MG63 (cell line): ENCODE measurements around the gene CDC42SE1. TPM values are rescaled to one million over a fixed set of nuclear protein-coding genes. Genes with fewer than 3 reads are reported as not detected.

Experiments
- DNase-seq: peaks from one replicate; pipeline ENCODE4 v3.0.0-alpha.2; 2020
- H3K27me3 ChIP-seq: fragments of 250-450 bp; sonication (Bioruptor Pico); 2 replicates; pipeline ENCODE4 v1.5.1; 2020; ENCODE audit warnings: mild to moderate bottlenecking, moderate library complexity
- H3K36me3 ChIP-seq: fragments of 250-450 bp; sonication (Bioruptor Pico); 2 replicates; pipeline ENCODE4 v1.5.1; 2020; ENCODE audit warnings: mild to moderate bottlenecking, moderate library complexity
- H3K4me3 ChIP-seq: fragments of 250-450 bp; sonication (Bioruptor Pico); 2 replicates; pipeline ENCODE4 v1.5.1; 2020; ENCODE audit warnings: mild to moderate bottlenecking, moderate library complexity
- H3K9me3 ChIP-seq: fragments of 250-450 bp; sonication (Bioruptor Pico); 2 replicates; pipeline ENCODE4 v1.5.1; 2020; ENCODE audit warnings: mild to moderate bottlenecking, moderate library complexity
- total RNA-seq: library from RNA; depleted of rRNA; stranded (reverse); fragments of >200 nt; shearing (Covaris generic); gene quantifications from 2 replicates; pipeline ENCODE4 v1.2.3, GENCODE V29; 2014; ENCODE audit warnings: low replicate concordance; rRNA removed

Gene CDC42SE1
- total RNA-seq, 1 experiment from 2014 or later, result 44.1 TPM

GRCh38 chr1:151001602-151002001 lies 57.8 kb downstream of the CDC42SE1 start:
- H3K4me3 ChIP-seq, result no peak overlapping the region
- no peaks in the 10 kb centered on the region for H3K36me3 ChIP-seq
- no peak for DNase-seq
- no peaks in the 10 kb centered on the region for H3K27me3 ChIP-seq
- no peaks in the 10 kb centered on the region for H3K9me3 ChIP-seq

Other genes starting within 250 kb of the CDC42SE1 start
- gene ARNT, start 183.0 kb downstream of the CDC42SE1 start, total RNA-seq, result 7.3 and 13.7 TPM in 2 replicates
- not detected in 2 replicates for gene CTXND2, start 172.5 kb downstream of the CDC42SE1 start, total RNA-seq
- 23.5 and 49.2 TPM in 2 replicates for gene SETDB1, start 133.3 kb downstream of the CDC42SE1 start, total RNA-seq
- 86.1 and 89.6 TPM in 2 replicates for gene CERS2, start 84.8 kb downstream of the CDC42SE1 start, total RNA-seq
- 0.46 TPM in 1 of 2 replicates, not detected in the other for gene ANXA9, start 77.3 kb downstream of the CDC42SE1 start, total RNA-seq
- 8.7 and 8.9 TPM in 2 replicates for gene MINDY1, start 52.7 kb downstream of the CDC42SE1 start, total RNA-seq
- 7.5 and 8.1 TPM in 2 replicates for gene PRUNE1, start 51.2 kb downstream of the CDC42SE1 start, total RNA-seq
- gene BNIPL, start 23.0 kb downstream of the CDC42SE1 start, total RNA-seq, result 0.20 and 5.5 TPM in 2 replicates
- 1.1 TPM in 1 of 2 replicates, not detected in the other for gene C1orf56, start 11.9 kb downstream of the CDC42SE1 start, total RNA-seq
- gene MLLT11, start 775 bp upstream of the CDC42SE1 start, total RNA-seq, result 6.8 and 11.5 TPM in 2 replicates
- 2.2 and 13.6 TPM in 2 replicates for gene GABPB2, start 11.1 kb upstream of the CDC42SE1 start, total RNA-seq
- gene SEMA6C, start 87.0 kb upstream of the CDC42SE1 start, total RNA-seq, result 1.4 TPM in 1 of 2 replicates, not detected in the other
- not detected in 2 replicates for gene TNFAIP8L2, start 97.0 kb upstream of the CDC42SE1 start, total RNA-seq
- 2.0 and 11.4 TPM in 2 replicates for gene LYSMD1, start 106.3 kb upstream of the CDC42SE1 start, total RNA-seq
- gene SCNM1, start 106.5 kb upstream of the CDC42SE1 start, total RNA-seq, result 43.1 and 69.6 TPM in 2 replicates
- gene TMOD4, start 116.4 kb upstream of the CDC42SE1 start, total RNA-seq, result not detected in 2 replicates
- 87.3 and 105 TPM in 2 replicates for gene VPS72, start 130.6 kb upstream of the CDC42SE1 start, total RNA-seq
- 28.3 and 38.6 TPM in 2 replicates for gene PIP5K1A, start 138.9 kb upstream of the CDC42SE1 start, total RNA-seq
- gene PSMD4, start 195.1 kb upstream of the CDC42SE1 start, total RNA-seq, result 225 and 311 TPM in 2 replicates
- gene ZNF687, start 222.7 kb upstream of the CDC42SE1 start, total RNA-seq, result 14.9 and 22.9 TPM in 2 replicates